H9 (cell line): ENCODE data around the gene GUCY1A1. TPM values are rescaled to one million over a fixed set of nuclear protein-coding genes. Genes with fewer than 3 reads are reported as not detected.
A peak's percentile ranks its signal among the peaks of the same experiment; 100 is the strongest.

Experiments used
- DNase-seq: peaks from one replicate; pipeline ENCODE4 v3.0.0-alpha.2; 2017
- H2AFZ ChIP-seq: one replicate; pipeline ENCODE4 v1.6.1; 2013; ENCODE audit warnings: mild to moderate bottlenecking, low read length, control low read depth, moderate library complexity
- H2AK5ac ChIP-seq: 2 replicates; pipeline ENCODE4 v1.6.1; 2013; ENCODE audit warnings: low read length, control low read depth, mixed read lengths; ENCODE audit not compliant: insufficient read length
- H2BK120ac ChIP-seq: one replicate; pipeline ENCODE4 v1.6.1; 2013; ENCODE audit warnings: low read depth, mild to moderate bottlenecking, low read length, control low read depth, inconsistent platforms; ENCODE audit not compliant: poor library complexity, severe bottlenecking
- H2BK12ac ChIP-seq: 2 replicates; pipeline ENCODE4 v1.6.1; 2013; ENCODE audit warnings: low read length, control low read depth, mixed read lengths, low read depth; ENCODE audit not compliant: insufficient read length
- H2BK15ac ChIP-seq: 2 replicates; pipeline ENCODE4 v1.6.1; 2013; ENCODE audit warnings: low read depth, low read length, control low read depth
- H2BK20ac ChIP-seq: one replicate; pipeline ENCODE4 v1.6.1; 2013; ENCODE audit warnings: low read depth, mild to moderate bottlenecking, low read length, control low read depth, inconsistent platforms; ENCODE audit not compliant: poor library complexity, severe bottlenecking
- H2BK5ac ChIP-seq: 2 replicates; pipeline ENCODE4 v1.6.1; 2013; ENCODE audit warnings: low read length, control low read depth, mixed read lengths; ENCODE audit not compliant: insufficient read length
- H3K14ac ChIP-seq: 2 replicates; pipeline ENCODE4 v1.6.1; 2013; ENCODE audit warnings: low read length, control low read depth; ENCODE audit not compliant: insufficient read depth
- H3K18ac ChIP-seq: 2 replicates; pipeline ENCODE4 v1.6.1; 2013; ENCODE audit warnings: low read depth, mild to moderate bottlenecking, mixed read lengths, low read length, control low read depth; ENCODE audit not compliant: insufficient read length
- H3K23ac ChIP-seq: 2 replicates; pipeline ENCODE4 v1.6.1; 2013; ENCODE audit warnings: low read length, control low read depth, mixed read lengths, low read depth; ENCODE audit not compliant: insufficient read length
- H3K23me2 ChIP-seq: 2 replicates; pipeline ENCODE4 v1.6.1; 2013; ENCODE audit warnings: low read depth, mild to moderate bottlenecking, mixed read lengths, low read length, control low read depth; ENCODE audit not compliant: insufficient read length, poor library complexity, severe bottlenecking
- H3K27ac ChIP-seq: 2 replicates; pipeline ENCODE4 v1.5.1; 2013; ENCODE audit warnings: low read length, control low read depth, mixed read lengths, low read depth; ENCODE audit not compliant: insufficient read length
- H3K27me3 ChIP-seq: 2 replicates; pipeline ENCODE4 v1.6.1; 2013; ENCODE audit warnings: low read length, control low read depth, inconsistent platforms; ENCODE audit not compliant: insufficient read depth
- H3K4ac ChIP-seq: 2 replicates; pipeline ENCODE4 v1.6.1; 2013; ENCODE audit warnings: low read depth, mild to moderate bottlenecking, control low read depth, inconsistent platforms, low read length, moderate library complexity
- H3K4me1 ChIP-seq: 2 replicates; pipeline ENCODE4 v1.6.1; 2013; ENCODE audit warnings: low read length, control low read depth, inconsistent platforms; ENCODE audit not compliant: insufficient read depth
- H3K4me2 ChIP-seq: 2 replicates; pipeline ENCODE4 v1.6.1; 2013; ENCODE audit warnings: low read length, control low read depth, mixed read lengths; ENCODE audit not compliant: insufficient read length, insufficient read depth
- H3K56ac ChIP-seq: 2 replicates; pipeline ENCODE4 v1.6.1; 2013; ENCODE audit warnings: low read depth, mild to moderate bottlenecking, mixed read lengths, low read length, control low read depth; ENCODE audit not compliant: insufficient read length
- H3K79me1 ChIP-seq: 2 replicates; pipeline ENCODE4 v1.6.1; 2013; ENCODE audit warnings: low read depth, mild to moderate bottlenecking, moderate library complexity, low read length, control low read depth, inconsistent platforms; ENCODE audit not compliant: insufficient read depth, poor library complexity, severe bottlenecking
- H3K79me2 ChIP-seq: 2 replicates; pipeline ENCODE4 v1.6.1; 2013; ENCODE audit warnings: low read length, control low read depth, inconsistent platforms; ENCODE audit not compliant: insufficient read depth
- H3K9ac ChIP-seq: 2 replicates; pipeline ENCODE4 v1.6.1; 2013; ENCODE audit warnings: low read length, control low read depth, mixed read lengths; ENCODE audit not compliant: insufficient read length; ENCODE audit errors: extremely low read depth
- H3K9me3 ChIP-seq: one replicate; pipeline ENCODE4 v1.6.1; 2013; ENCODE audit warnings: low read depth, low read length, inconsistent platforms; ENCODE audit not compliant: control insufficient read depth
- H3T11ph ChIP-seq: one replicate; pipeline ENCODE4 v1.6.1; 2013; ENCODE audit warnings: mild to moderate bottlenecking, low read length, control low read depth, inconsistent platforms
- H4K20me1 ChIP-seq: one replicate; pipeline ENCODE4 v1.6.1; 2013; ENCODE audit not compliant: control insufficient read depth, insufficient read length, insufficient read depth
- H4K5ac ChIP-seq: 2 replicates; pipeline ENCODE4 v1.6.1; 2013; ENCODE audit warnings: low read depth, mild to moderate bottlenecking, mixed read lengths, low read length, control low read depth; ENCODE audit not compliant: insufficient read length
- H4K8ac ChIP-seq: replicated peaks from 2 replicates; pipeline ENCODE4 v1.6.1; 2013; ENCODE audit warnings: low read length, control low read depth, mixed read lengths, low read depth; ENCODE audit not compliant: insufficient read length
- H4K91ac ChIP-seq: 2 replicates; pipeline ENCODE4 v1.6.1; 2013; ENCODE audit warnings: low read depth, mild to moderate bottlenecking, moderate library complexity, mixed read lengths, low read length, control low read depth; ENCODE audit not compliant: insufficient read length
- H3K27ac Mint-ChIP-seq, 3 experiments: 2 replicates in 2 of 3; 3 replicates in 1 of 3; pipeline ENCODE4 v1.8.0; 2020 to 2021; ENCODE audit warnings: mixed read lengths in 3 of 3, mild to moderate bottlenecking in 1 of 3, moderate library complexity in 1 of 3
- H3K27me3 Mint-ChIP-seq: 2 replicates; pipeline ENCODE4 v1.8.0; 2021; ENCODE audit warnings: low read depth, mild to moderate bottlenecking, moderate library complexity, mixed read lengths
- H3K36me3 Mint-ChIP-seq, 3 experiments: 2 replicates in 2 of 3; 3 replicates in 1 of 3; pipeline ENCODE4 v1.8.0; 2020 to 2021; ENCODE audit warnings: low read depth in 3 of 3, mixed read lengths in 3 of 3; ENCODE audit not compliant: insufficient read depth in 1 of 3
- H3K4me1 Mint-ChIP-seq, 2 experiments: 2 replicates each; pipeline ENCODE4 v1.8.0; 2020; ENCODE audit warnings: mixed read lengths in 2 of 2
- H3K4me3 Mint-ChIP-seq, 2 experiments: 2 replicates in 1 of 2; 3 replicates in 1 of 2; pipeline ENCODE4 v1.8.0; 2020 to 2021; ENCODE audit warnings: mild to moderate bottlenecking in 2 of 2, mixed read lengths in 2 of 2, moderate library complexity in 1 of 2
- H3K9me3 Mint-ChIP-seq, 2 experiments: 2 replicates in 1 of 2; 3 replicates in 1 of 2; pipeline ENCODE4 v1.8.0; 2020; ENCODE audit warnings: mild to moderate bottlenecking in 2 of 2, mixed read lengths in 2 of 2, moderate library complexity in 1 of 2
- CTCF ChIP-seq: fragments of 200-600 bp; sonication (generic); conservative IDR thresholded peaks from 3 replicates; pipeline ENCODE4 v1.8.0; 2021; ENCODE audit warnings: antibody characterized with exemption, mild to moderate bottlenecking
- WGBS: extraction: QIAGEN DNeasy Blood & Tissue Kit; methylation state at CpG from one replicate; pipeline ENCODE4 v1.1.7; 2013; ENCODE audit warnings: missing lambda C conversion rate, low lambda C conversion rate, mixed read lengths; ENCODE audit not compliant: insufficient read length; ENCODE audit errors: extremely low coverage; 5-methylcytosine and 5-hydroxymethylcytosine counted together
- total RNA-seq: library from RNA; stranded (reverse); gene quantifications from 2 replicates; pipeline ENCODE4 v1.2.1, GENCODE V29; 2021

Gene GUCY1A1
- total RNA-seq, 1 experiment from 2014 or later: not detected

GRCh38 chr4:155667222-155667567 is 547 bp downstream of the GUCY1A1 start:
- Histone ChIP-seq H3K79me1 (no peaks in the 10 kb centered on the region), H3K27me3 (peaks cover 45% of the 10 kb centered on the region), H3K18ac (no peak overlapping the region), H2BK20ac (no peak overlapping the region), H4K8ac (no peak overlapping the region), H3K9me3 (no peaks in the 10 kb centered on the region), H3K9ac (no peak overlapping the region), H3K56ac (no peak overlapping the region), H2AK5ac (no peak overlapping the region), H3K23ac (no peak overlapping the region), H2BK120ac (no peak overlapping the region), H3K4ac (no peak overlapping the region), H3K27ac (no peak overlapping the region), H2BK12ac (no peak overlapping the region), H3K23me2 (peaks cover 9% of the 10 kb centered on the region), H3K4me2 (peak overlapping the region; percentile 54), H3K79me2 (no peaks in the 10 kb centered on the region), H4K5ac (no peak overlapping the region), H2BK5ac (no peak overlapping the region), H3K14ac (no peak overlapping the region), H2AFZ (no peak overlapping the region), H3T11ph (no peak overlapping the region), H4K20me1 (no peaks in the 10 kb centered on the region), H4K91ac (no peak overlapping the region), H3K4me1 (no peaks in the 10 kb centered on the region), H2BK15ac (no peak overlapping the region)
- peak; percentile 46 for DNase-seq
- no peaks in the 10 kb centered on the region for H3K36me3 Mint-ChIP-seq
- H3K27ac Mint-ChIP-seq: no peak overlapping the region
- WGBS: no CpG with 5 or more reads among the region's 27 CpGs
- peaks cover 0 to 3% of the 10 kb centered on the region in 2 experiments; a peak in 2 of 5 replicates for H3K9me3 Mint-ChIP-seq
- H3K4me1 Mint-ChIP-seq: peaks cover 14 to 19% of the 10 kb centered on the region in 2 experiments
- H3K4me3 Mint-ChIP-seq: peak overlapping the region; percentile 63 to 90
- peaks cover 94% of the 10 kb centered on the region for H3K27me3 Mint-ChIP-seq
- no peak for TF ChIP-seq CTCF
